ENCODE data around the gene CD2BP2. TPM values are rescaled to one million over a fixed set of nuclear protein-coding genes. Genes with fewer than 3 reads are reported as not detected.
"Not testable (repeated sequence)": the region's sequence is repeated elsewhere in the genome, so short reads cannot be mapped to it uniquely, and the experiment has no call there.

CD2BP2 gene
- total and polyA plus RNA-seq, 9 of the 15 experiments (the other 6 are each of a cell fraction or from before 2014, with no cell fraction given) = 3.9 to 51.1 (median 32.8) TPM

DNA sequence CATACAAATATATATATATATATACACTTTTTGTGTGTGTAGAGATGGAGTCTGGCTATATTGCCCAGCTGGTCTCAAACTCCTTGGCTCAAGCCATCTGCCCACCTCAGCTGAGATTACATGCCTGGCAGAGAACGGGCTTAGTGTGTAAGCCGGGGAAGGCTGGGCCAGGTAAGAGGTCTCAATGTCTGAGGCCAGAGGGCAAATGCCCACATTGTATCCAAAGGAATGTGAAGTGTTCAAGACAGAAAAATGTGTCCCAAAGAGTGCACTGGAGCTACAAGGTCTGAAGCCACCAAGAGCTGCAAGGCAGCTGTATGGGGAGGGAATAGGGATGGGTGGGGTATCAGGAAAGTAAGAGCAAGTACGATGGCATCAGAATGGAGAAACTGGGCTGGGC lies 8.8 kb downstream of the CD2BP2 start:
- DNase-seq (ENCODE audit: extremely low read depth in 1 of 4, low spot score in 3 of 4) (no peak), ATAC-seq (no peak), FAIRE-seq (no peak)
- BruUV-seq (replicated peaks) = no TSS peak
- Histone ChIP-seq H3K36me3 (ENCODE audit: control insufficient read depth, insufficient read depth, low read length) (peaks cover 12% of the 10 kb centered on the region; the same call in 2 of the 3 replicates), H4K20me1 (replicated peaks; ENCODE audit: control insufficient read depth, insufficient read depth, low read length) (no peaks in the 10 kb centered on the region), H3K27me3 (ENCODE audit: control insufficient read depth in 2 of 2, insufficient read depth in 2 of 2, low read length in 2 of 2) (no peaks in the 10 kb centered on the region), H3K9ac (ENCODE audit: insufficient read depth in 1 of 2, low read depth in 2 of 2, low read length in 2 of 2) (no peak overlapping the region), H3K9me3 (replicated peaks; ENCODE audit: control insufficient read depth, insufficient read depth, low read depth, low read length) (no peaks in the 10 kb centered on the region), H3K79me2 (ENCODE audit: control insufficient read depth, insufficient read depth, low read length) (no peaks in the 10 kb centered on the region), H2AFZ (ENCODE audit: low read depth, low read length) (no peak overlapping the region), H3K4me3 (no peak overlapping the region), H3K27ac (ENCODE audit: extremely low read depth, low read depth, low read length) (no peak overlapping the region), H3K9me1 (ENCODE audit: control insufficient read depth, insufficient read depth, low read length) (no peaks in the 10 kb centered on the region), H3K4me1 (replicated peaks in 1 of 2; ENCODE audit: control insufficient read depth in 2 of 2, insufficient read depth in 2 of 2, low read length in 2 of 2) (peaks cover 0 to 10% of the 10 kb centered on the region in 2 experiments; a peak in 1 of 5 replicates), H3K4me2 (ENCODE audit: insufficient read depth, low read length) (no peak overlapping the region)
- WGBS (ENCODE audit: insufficient coverage, low coverage, missing lambda C conversion rate) = 21% methylated on average over 3 of the region's 3 CpGs
- TF ChIP-seq SMC3 (conservative IDR thresholded peaks at IDR 0.05; ENCODE audit: insufficient read depth, low read depth, low read length) = no peak
- CTCF ChIA-PET (ENCODE audit: low intra/inter-chr PET ratio) = no interaction called here
- intact Hi-C loops (cut with micrococcal nuclease) = no loop called here
- in situ Hi-C loops (cut with MboI) = no loop called here
- POLR2A ChIA-PET = interaction anchor here (0.5 to 0.6 kb wide), 2 partner anchors 12 to 285 kb away, joined by 3 read pairs; no protein-coding TSS in a partner anchor

DNA sequence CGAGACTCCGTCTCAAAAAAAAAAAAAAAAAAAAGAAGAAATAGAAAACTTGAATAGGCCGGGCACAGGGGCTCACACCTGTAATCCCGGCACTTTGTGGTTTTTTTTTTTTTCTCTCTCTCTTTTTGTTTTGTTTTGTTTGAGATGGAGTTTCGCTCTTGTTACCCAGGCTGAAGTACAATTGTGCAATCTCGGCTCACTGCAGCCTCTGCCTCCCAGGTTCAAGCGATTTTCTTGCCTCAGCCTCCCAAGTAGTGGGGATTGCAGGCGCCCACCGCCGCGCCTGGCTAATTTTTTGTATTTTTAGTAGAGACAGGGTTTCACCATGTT lies 11.7 kb downstream of the CD2BP2 start:
- FAIRE-seq; H3K36me3 ChIP-seq (ENCODE audit: control insufficient read depth, insufficient read depth, low read length); H3K4me2 ChIP-seq (ENCODE audit: insufficient read depth, low read length); H3K9ac ChIP-seq (ENCODE audit: insufficient read depth in 1 of 2, low read depth in 2 of 2, low read length in 2 of 2); H3K79me2 ChIP-seq (ENCODE audit: control insufficient read depth, insufficient read depth, low read length); H3K9me1 ChIP-seq (ENCODE audit: control insufficient read depth, insufficient read depth, low read length); H3K27ac ChIP-seq (ENCODE audit: extremely low read depth, low read depth, low read length); DNase-seq (ENCODE audit: extremely low read depth in 1 of 4, low spot score in 3 of 4); H2AFZ ChIP-seq (ENCODE audit: low read depth, low read length); CTCF ChIA-PET (ENCODE audit: low intra/inter-chr PET ratio); BruUV-seq (replicated peaks); H3K9me3 ChIP-seq (replicated peaks; ENCODE audit: control insufficient read depth, insufficient read depth, low read depth, low read length); H3K27me3 ChIP-seq (ENCODE audit: control insufficient read depth in 2 of 2, insufficient read depth in 2 of 2, low read length in 2 of 2); POLR2A ChIA-PET; ATAC-seq; intact Hi-C loops (cut with micrococcal nuclease); H3K4me3 ChIP-seq; in situ Hi-C loops (cut with MboI); H4K20me1 ChIP-seq (replicated peaks; ENCODE audit: control insufficient read depth, insufficient read depth, low read length): not testable (repeated sequence)
- H3K4me1 ChIP-seq (replicated peaks in 1 of 2; ENCODE audit: control insufficient read depth in 2 of 2, insufficient read depth in 2 of 2, low read length in 2 of 2) = peaks cover 0 to 19% of the 10 kb centered on the region in 2 experiments; a peak in 2 of 5 replicates
- WGBS (ENCODE audit: insufficient coverage, low coverage, missing lambda C conversion rate) = 22% methylated on average over 6 of the region's 11 CpGs
- 0 out of 2 replicates have a peak, but pooled peaks have one; percentile 25 for TF ChIP-seq CEBPB (tag; IDR thresholded peaks at IDR 0.05)
